NCI-H128 (cell line): Measurements from ENCODE around the gene DOC2B.
"Not testable (repeated sequence)": the region's sequence is repeated elsewhere in the genome, so short reads cannot be mapped to it uniquely, and the experiment has no call there.

ENCODE experiments used
- DNase-seq: peaks from one replicate; lab custom pipeline; 2025; ENCODE audit not compliant: unreplicated experiment; lab: John Stamatoyannopoulos, UW

Gene DOC2B

DNA sequence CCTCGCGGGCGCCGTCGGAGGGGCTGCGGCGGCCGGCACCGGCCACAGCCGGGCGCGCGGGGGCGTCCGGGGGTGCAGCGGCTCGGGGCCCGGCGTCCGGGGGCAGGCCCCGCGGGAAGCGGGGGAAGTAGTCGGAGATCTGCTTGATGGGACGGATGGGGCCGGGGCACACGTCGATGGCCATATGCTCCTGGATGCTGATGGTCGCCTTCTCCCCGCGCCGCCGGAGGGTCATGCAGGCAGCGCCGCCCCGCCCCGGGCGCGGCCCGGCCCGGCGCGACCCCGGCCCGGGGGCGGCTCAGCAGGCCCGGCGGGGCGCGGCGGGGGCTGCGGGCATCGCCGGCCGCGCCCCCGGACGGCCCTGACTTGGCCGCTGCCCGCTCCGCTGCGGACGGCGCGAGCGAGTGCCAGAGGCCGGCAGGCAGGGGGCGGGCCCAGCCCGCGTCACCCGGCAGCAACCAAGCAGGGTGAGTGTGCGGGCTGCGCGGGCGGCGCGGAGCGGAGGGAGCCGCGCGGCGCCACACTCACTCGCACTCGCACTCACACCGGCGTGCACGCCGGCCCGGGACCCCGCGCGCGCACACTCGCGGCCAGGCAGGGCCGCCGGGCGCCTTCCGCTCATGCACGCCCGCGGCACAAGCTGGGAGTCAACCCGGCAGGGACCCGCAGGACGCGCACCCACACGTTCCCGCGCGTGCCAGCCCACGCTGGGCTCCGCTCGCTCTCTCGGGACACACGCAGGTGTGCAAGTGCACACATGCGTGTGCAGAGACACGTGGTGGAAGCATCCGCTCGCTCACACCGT, at the start of gene DOC2B:
TSS of gene DOC2B (minus strand) at position 406 of the 805 bp plus-strand sequence. CDS start at position 235, 171 bp downstream.
- DNase-seq: no peak

DNA sequence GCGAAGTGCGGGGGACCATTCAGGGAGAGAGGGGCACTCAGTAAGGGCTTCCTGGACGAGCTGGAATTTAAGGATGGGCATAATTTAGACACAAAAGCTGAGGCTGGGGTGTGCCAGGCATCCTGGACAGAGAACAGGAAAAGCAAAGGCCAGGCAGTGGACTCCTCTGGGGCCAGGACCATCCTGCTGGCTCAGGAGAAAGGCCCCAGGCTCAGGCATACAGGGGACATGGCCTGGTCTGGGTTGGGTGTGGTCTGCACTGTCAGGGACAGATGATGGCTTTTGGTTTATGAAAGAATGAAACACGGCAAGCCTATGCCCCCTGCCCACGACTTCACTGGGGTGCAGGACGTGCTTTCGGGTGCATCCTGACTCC, 48.9 kb upstream of the DOC2B start:
- no peak for DNase-seq

DNA sequence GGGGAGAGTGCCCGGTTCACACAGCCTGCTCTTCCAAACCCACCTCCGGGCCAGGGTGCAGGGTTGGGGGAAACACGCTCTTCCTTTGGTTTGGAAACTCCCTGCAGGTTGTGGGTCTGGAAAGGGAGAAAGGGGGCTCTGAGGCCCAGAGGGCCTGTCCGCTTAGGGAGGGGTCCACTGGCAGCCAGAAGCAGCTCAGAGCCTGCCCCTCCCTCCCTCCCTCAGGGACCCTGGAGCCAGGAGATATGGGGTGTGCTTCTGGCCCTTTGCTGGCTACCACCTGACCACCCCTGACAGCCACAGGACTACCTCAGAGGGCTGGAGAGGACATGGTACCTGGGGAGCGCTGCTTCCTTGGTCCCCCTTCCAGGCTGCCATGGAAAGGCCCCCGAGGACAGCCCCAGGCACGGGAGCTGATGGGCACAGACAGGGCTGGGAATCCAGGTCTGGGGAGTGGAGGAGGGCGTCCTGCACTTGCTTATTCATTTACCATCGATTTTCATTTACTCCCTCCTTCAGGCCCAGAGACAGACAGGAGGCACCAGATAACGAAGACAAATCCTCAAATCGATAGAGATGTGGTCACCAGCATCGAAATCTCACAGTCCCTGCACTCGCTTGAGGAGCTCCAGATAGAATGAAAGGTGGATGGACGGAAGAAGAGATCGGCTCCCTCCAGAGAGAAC, 48.4 kb upstream of the DOC2B start:
- DNase-seq: no peak

DNA sequence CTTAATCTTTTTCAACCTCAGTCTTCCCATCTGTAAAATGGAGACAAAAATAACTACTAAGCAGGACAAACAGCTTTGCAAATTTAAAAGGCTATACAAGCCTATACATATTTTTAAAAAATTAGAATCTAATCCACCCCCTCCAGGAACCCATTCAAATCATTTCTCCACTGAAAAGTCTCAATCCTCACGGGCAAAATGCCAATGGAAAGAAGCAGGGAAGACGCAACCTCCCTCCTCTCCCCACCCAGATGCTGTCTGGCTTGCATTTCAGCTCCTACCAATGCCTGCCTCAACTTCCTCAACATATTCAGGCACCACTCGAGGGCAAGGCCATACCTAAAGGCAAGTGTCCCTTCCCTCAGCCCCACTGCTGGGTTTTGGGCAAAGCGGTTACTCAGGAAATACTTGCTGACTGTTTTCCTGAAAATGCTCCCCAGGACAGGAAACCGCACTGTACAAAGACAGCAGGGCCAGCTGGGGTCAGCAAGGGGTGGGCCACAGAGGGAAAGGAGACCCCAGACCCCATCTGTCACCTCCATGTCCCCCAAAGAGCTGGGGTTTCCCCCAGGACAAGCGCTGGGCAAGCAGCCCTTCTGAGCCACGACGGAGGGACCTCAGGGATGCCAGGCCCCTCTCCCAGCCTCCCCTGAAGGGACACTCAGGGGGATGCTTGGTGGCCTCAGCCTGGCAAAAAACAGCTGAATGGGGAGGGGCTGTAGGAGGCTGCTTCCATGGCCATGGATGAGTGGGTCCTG, 47.7 kb upstream of the DOC2B start:
- no peak for DNase-seq

DNA sequence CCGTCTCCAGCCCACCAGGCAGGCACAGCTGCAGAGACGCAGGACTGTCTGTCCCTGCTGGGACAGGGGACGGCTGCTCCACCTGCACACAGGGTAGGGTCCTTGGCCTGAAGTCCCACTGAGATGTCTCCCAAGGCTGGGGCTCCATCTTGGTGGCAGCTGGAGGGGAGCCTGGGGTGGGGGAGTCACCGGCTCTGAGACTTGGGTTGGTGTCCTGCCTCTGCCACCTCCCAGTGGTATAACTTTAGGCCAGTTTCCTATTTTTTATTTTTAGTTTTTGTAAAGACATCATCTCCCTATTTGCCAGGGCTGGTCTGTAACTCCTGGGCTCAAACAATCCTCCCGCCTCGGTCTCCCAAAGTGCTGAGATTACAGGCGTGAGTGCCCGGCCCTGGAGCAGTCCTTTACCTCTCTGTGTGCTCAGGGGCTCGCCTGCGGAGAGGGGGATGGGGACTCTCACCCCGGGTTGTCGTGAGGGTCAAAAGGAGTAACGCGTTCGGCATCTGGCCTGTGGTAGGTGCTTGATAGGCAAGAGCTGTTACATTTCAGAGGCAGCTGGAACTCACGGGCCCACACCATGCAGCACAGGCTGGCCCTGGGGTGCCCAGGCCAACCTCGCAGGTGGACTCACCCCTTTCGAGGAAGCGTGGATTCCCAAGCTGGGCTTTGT, 46.6 kb upstream of the DOC2B start:
- DNase-seq: no peak

GRCh38 chr17:227078-227945, 45.9 kb upstream of the DOC2B start:
- no peak for DNase-seq

DNA sequence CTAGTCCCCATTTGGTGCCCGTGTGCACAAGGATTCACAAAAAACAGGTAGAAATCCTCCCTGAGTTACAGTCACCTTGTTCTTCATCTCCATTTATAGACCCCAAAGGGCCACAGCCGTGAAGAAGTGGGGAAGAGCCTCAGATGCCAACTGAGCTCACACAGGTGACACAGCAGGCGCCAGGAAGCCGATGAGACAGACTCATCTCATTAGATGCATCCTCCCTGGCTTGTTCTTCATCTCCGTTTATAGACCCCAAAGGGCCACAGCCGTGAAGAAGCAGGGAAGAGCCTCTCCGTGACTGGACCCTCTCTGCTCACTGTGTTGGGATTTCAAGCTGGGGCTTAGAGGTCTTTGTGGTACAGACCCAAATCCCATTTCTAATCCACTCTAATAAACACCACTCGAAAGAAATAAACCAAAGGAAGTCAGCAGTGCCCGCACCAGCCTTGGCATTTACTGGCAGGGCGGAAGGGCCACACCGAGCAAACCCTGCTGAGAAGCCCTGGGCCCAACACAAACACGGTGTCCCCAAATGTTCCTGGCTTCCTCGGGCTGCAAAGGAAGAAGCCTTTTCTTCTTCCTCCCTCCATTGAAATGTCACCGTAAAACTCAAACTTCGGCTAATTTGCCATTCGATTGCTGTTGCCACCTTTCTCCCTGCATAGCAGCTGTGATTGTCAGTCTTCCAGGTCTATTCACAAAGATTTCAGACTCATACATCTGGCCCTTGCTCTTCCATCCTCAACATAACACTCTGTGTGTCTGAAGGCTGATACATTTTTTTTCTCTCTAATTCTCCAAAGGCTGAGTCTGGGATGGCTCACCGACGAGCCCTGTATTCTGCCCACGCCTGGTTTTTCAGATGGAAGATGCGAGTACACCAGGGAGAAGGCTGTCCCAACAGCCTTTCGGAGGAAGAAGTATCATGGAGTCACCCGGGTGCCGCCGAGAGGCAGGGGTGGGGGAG, 44.9 kb upstream of the DOC2B start:
- no peak for DNase-seq

DNA sequence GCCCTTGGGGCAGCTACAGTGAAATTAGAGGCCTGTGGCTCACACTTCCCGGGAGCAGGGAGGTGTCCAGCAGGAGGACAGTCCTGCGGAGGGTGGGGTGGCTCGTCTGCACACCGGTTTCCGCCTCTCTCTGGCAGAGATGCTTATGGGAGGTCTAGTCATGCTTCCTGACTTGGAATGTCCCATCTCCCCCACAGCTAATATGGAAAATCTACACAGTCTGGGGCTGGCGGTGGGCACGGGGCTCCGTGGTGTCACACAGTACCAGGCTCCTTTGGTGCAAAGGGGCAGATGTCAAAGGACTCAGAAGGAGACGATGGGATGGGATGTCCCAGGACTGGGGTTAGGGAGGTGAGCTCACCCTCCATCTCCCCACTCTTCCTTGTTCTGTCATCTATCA, 44.1 kb upstream of the DOC2B start:
- no peak for DNase-seq

- not testable (repeated sequence) for DNase-seq
Observed at GRCh38 chr17:224576-224975, 43.1 kb upstream of the DOC2B start.

DNA sequence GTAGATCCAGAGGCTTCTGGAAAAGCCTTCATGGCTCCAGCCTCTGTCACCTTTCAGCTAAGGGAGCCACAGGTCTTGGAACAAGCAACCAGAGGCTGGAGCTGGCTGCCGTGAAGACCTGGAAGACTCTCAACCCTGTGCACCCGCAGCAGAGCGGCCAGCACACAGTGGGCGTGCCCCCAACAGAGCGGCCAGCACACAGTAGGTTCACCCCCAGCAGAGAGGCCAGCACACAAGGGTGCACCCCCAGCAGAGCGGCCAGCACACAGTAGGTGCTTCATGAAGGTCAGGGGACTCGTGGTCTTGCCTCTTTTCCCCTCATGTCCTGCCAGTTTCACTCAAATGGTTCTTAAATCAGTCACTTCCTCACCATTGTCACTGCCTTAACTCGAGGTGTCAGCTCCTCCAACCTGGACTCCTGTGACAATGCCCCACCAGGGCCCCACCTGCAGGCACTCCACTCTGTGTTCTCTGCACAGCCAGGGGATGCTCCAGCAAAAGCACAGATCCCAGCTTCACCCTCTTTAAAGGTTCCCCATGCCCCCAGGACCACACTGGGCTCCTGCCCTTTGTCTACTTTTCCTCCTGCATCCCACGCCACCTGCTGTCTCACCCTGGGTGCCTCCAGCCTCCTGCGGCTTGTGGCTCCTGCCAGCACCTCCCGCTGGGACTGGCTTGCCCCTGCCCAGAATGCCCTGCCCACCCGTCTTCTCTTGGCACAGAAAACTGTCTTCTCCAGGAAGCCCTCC, 42.4 kb upstream of the DOC2B start:
- no peak for DNase-seq

GRCh38 chr17:222172-222571, 40.7 kb upstream of the DOC2B start:
- no peak for DNase-seq

DNA sequence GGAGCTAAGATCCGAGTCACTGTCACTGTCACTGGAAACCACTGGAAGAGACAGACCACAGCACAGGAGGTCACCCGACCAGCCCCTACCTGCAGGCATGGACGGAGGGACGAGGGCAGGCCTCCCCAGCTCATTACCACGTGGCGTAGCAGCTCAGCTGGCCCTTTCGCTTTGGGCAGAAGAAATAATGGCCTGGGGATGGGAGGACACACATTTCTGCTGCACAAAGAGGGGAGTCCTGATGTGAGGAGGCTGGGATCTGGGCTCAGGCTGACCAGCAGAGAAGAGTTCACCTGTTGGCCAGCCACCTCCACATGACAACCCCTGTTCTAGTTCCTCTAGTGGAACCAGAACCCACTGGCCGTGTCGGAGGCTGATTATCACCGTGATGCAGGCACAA, 38.2 kb upstream of the DOC2B start:
- no peak for DNase-seq

DNA sequence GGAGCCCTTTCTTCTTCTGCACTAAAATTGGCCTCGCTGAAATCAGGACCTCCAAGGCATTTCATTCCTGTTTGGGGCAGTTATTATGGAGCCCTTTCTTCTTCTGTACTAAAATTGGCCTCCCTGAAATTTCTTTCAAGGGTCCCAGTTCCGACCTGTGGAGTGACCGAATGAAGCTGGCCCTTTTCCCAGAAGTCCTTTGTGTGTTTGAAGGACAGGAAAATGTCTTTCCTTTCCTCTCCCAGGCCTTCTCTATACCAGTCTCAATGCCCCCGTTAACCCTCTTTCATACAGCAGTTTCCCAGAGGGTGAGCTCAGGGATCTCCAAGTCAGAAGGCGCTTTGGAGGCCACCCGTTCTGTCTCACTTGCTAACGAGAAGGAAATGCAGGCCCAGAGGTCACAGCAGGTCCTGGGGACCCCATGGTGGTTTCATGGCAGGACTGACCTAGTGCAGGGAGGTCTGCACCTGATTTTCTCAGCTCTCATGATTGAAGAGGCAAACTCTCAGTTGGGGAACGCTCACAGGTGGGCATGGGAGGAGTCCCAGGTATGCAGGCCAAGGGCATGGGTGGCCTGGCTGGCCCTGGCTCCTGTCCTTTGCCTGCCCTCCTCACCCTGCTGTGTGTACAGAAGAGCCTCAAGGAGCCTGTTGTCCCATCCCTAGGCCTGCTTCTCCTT, 37.1 kb upstream of the DOC2B start:
- no peak for DNase-seq

- DNase-seq: no peak
Observed at GRCh38 chr17:216625-217024, 35.2 kb upstream of the DOC2B start.

GRCh38 chr17:215563-216478, 34.4 kb upstream of the DOC2B start:
- not testable (repeated sequence) for DNase-seq

DNA sequence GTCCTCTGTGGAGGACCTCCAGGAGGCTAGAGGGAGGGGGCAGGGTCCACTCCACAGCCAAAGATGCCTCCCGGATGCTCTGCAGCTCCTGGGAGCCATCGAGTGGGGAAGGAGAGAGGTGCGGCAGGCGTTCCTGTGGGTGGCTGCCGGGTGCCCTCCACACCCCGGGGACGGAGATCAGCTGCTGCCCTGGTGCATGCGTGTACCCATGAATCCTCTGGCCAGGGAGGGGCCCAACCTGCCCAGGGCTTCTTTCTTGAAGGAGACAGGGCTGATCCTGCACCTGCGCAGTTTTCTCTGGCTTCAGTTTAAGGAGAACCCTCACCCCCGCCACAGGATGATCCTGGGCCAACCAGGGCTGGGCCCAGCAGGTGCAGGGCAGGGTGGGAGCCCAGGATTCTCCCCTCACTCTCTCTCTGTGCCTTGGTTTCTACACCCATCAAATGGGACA, 33.5 kb upstream of the DOC2B start:
- DNase-seq: no peak
